Stimulated activated CD4-positive, alpha-beta T cell treated with anti-CD3 and anti-CD28 coated beads, TNF-alpha, amount 100 ng/mL, for 48 hours (primary cell): ENCODE measurements around the gene RASAL1.
A peak's percentile ranks its signal among the peaks of the same experiment; 100 is the strongest.
"Not testable (repeated sequence)": the region's sequence is repeated elsewhere in the genome, so short reads cannot be mapped to it uniquely, and the experiment has no call there.

Experiments
- DNase-seq, 3 donors: peaks; one replicate each; pipeline ENCODE4 v3.0.0-alpha.2; 2020; ENCODE audit warnings: low read depth in 3 of 3

The RASAL1 gene

GRCh38 chr12:113118142-113118541, 17.4 kb downstream of the RASAL1 start:
- no peak for DNase-seq

- DNase-seq: not testable (repeated sequence)
Observed at GRCh38 chr12:113117684-113118083, 17.9 kb downstream of the RASAL1 start.

- DNase-seq: no peak
Observed at GRCh38 chr12:113116875-113117274, 18.7 kb downstream of the RASAL1 start.

GRCh38 chr12:113115455-113116126, 20.0 kb downstream of the RASAL1 start:
- DNase-seq: no peak

GRCh38 chr12:113114447-113115178, 20.9 kb downstream of the RASAL1 start:
- DNase-seq: no peak

- DNase-seq: no peak
Observed at GRCh38 chr12:113113397-113113796, 22.2 kb downstream of the RASAL1 start.

GRCh38 chr12:113112043-113112899, 23.3 kb downstream of the RASAL1 start:
- no peak for DNase-seq

GRCh38 chr12:113111247-113111646, 24.3 kb downstream of the RASAL1 start:
- DNase-seq: no peak

- no peak for DNase-seq
Observed at GRCh38 chr12:113109872-113110599, 25.5 kb downstream of the RASAL1 start.

GRCh38 chr12:113109360-113109759, 26.2 kb downstream of the RASAL1 start:
- no peak for DNase-seq

- DNase-seq: no peak
Observed at GRCh38 chr12:113108308-113108707, 27.3 kb downstream of the RASAL1 start.

GRCh38 chr12:113106361-113106760, 29.2 kb downstream of the RASAL1 start:
- DNase-seq: no peak

- no peak for DNase-seq
Observed at GRCh38 chr12:113105606-113106271, 29.8 kb downstream of the RASAL1 start.

GRCh38 chr12:113104953-113105510, 30.5 kb downstream of the RASAL1 start:
- no peak for DNase-seq

- peak; percentile 43 to 63 (median 60) for DNase-seq
Observed at GRCh38 chr12:113103756-113104450, 31.7 kb downstream of the RASAL1 start.

GRCh38 chr12:113102811-113103210, 32.8 kb downstream of the RASAL1 start:
- DNase-seq: no peak

GRCh38 chr12:113101751-113102150, 33.8 kb downstream of the RASAL1 start:
- no peak for DNase-seq

- DNase-seq: no peak
Observed at GRCh38 chr12:113099764-113100163, 35.8 kb downstream of the RASAL1 start.

- no peak for DNase-seq
Observed at GRCh38 chr12:113099364-113099763, 36.2 kb downstream of the RASAL1 start.

- DNase-seq: peak; percentile 59 to 78 (median 59)
Observed at GRCh38 chr12:113098441-113099028, 37.0 kb downstream of the RASAL1 start.
